H1 (cell line): ENCODE measurements around the gene TRIM29. TPM values are rescaled to one million over a fixed set of nuclear protein-coding genes. Genes with fewer than 3 reads are reported as not detected.

Experiments
- CTCF ChIA-PET: fragments of 300-600 bp; sonication (Branson Sonifier 250); formaldehyde crosslinking; loops from one replicate; lab custom pipeline; 2021; ENCODE audit not compliant: partially characterized antibody; lab: Charles Lee
- POLR2A ChIA-PET: fragments of 300-600 bp; sonication (Branson Sonifier 250); formaldehyde crosslinking; loops from one replicate; lab custom pipeline; 2021; ENCODE audit warnings: inconsistent platforms; ENCODE audit not compliant: partially characterized antibody; lab: Charles Lee
- DNase-seq, 2 experiments: peaks; one replicate each; pipeline versions ENCODE4 v3.0.0 to v3.0.0-alpha.2; 2010 to 2022; ENCODE audit warnings: low spot score in 2 of 2, low read depth in 1 of 2, mixed read lengths in 1 of 2
- FAIRE-seq: peaks from 2 replicates; lab custom pipeline; 2011; peaks lifted over from hg19 to GRCh38; lab: Jason Lieb, UNC
- H2AFZ ChIP-seq: 2 replicates; pipeline ENCODE4 v1.8.1; 2012; ENCODE audit warnings: low read length, inconsistent platforms
- H2AK5ac ChIP-seq: 2 replicates; pipeline ENCODE4 v1.6.1; 2013; ENCODE audit warnings: low read depth, low read length
- H2BK120ac ChIP-seq: replicated peaks from 2 replicates; pipeline ENCODE3; 2013; ENCODE audit warnings: low read depth, low read length, inconsistent platforms
- H2BK12ac ChIP-seq: 2 replicates; pipeline ENCODE4 v1.6.1; 2013; ENCODE audit warnings: low read depth, low read length
- H2BK15ac ChIP-seq: 2 replicates; pipeline ENCODE4 v1.6.1; 2013; ENCODE audit warnings: low read length
- H2BK20ac ChIP-seq: 2 replicates; pipeline ENCODE4 v1.6.1; 2013; ENCODE audit warnings: low read length
- H2BK5ac ChIP-seq: 2 replicates; pipeline ENCODE4 v1.6.1; 2013; ENCODE audit warnings: low read depth, low read length
- H3K14ac ChIP-seq: 2 replicates; pipeline ENCODE4 v1.6.1; 2013; ENCODE audit warnings: inconsistent platforms; ENCODE audit not compliant: insufficient read length
- H3K18ac ChIP-seq: 2 replicates; pipeline ENCODE4 v1.6.1; 2013; ENCODE audit warnings: low read length; ENCODE audit errors: extremely low read depth
- H3K23ac ChIP-seq: 2 replicates; pipeline ENCODE4 v1.6.1; 2013; ENCODE audit warnings: inconsistent platforms; ENCODE audit not compliant: insufficient read length
- H3K23me2 ChIP-seq: 2 replicates; pipeline ENCODE4 v1.6.1; 2013; ENCODE audit warnings: low read depth, low read length
- H3K27ac ChIP-seq: 2 replicates; pipeline ENCODE4 v1.6.1; 2011; ENCODE audit warnings: low read depth, low read length, inconsistent platforms
- H3K27me3 ChIP-seq, 4 experiments: replicated peaks in 1 of 4; 1 replicate in 1 of 4; 2 replicates in 3 of 4; pipeline versions ENCODE4 v1.6.1 to v1.8.1; 2011 to 2013; ENCODE audit warnings: low read length in 3 of 4, mild to moderate bottlenecking in 3 of 4, inconsistent platforms in 2 of 4, mixed read lengths in 2 of 4, moderate library complexity in 1 of 4; ENCODE audit not compliant: control insufficient read depth in 3 of 4, insufficient read depth in 3 of 4; ENCODE audit errors: extremely low read depth in 1 of 4
- H3K36me3 ChIP-seq, 4 experiments: 2 replicates each; pipeline versions ENCODE4 v1.6.1 to v1.8.1; 2011 to 2013; ENCODE audit warnings: mild to moderate bottlenecking in 4 of 4, low read length in 3 of 4, moderate library complexity in 2 of 4, control low read depth in 1 of 4, inconsistent platforms in 1 of 4; ENCODE audit not compliant: insufficient read depth in 4 of 4, control insufficient read depth in 2 of 4
- H3K4ac ChIP-seq: replicated peaks from 2 replicates; pipeline ENCODE3; 2013; ENCODE audit warnings: low read length, low read depth, mixed read lengths, inconsistent platforms; ENCODE audit not compliant: insufficient read length
- H3K4me1 ChIP-seq, 4 experiments: replicated peaks in 1 of 4; 1 replicate in 1 of 4; 2 replicates in 3 of 4; pipeline versions ENCODE4 v1.6.1 to v1.8.1; 2011 to 2013; ENCODE audit warnings: low read length in 3 of 4, inconsistent platforms in 2 of 4, mixed read lengths in 1 of 4; ENCODE audit not compliant: insufficient read depth in 4 of 4, control insufficient read depth in 3 of 4
- H3K4me2 ChIP-seq, 2 experiments: 2 replicates each; pipeline versions ENCODE4 v1.6.1 to v1.8.1; 2011 to 2013; ENCODE audit warnings: low read depth in 2 of 2, low read length in 2 of 2, control low read depth in 1 of 2, inconsistent platforms in 1 of 2, mild to moderate bottlenecking in 1 of 2; ENCODE audit not compliant: insufficient read depth in 1 of 2
- H3K4me3 ChIP-seq, 4 experiments: fragments of 200-600, 300-600 bp in 1 of 4; sonication (generic), shearing (Covaris generic), sonication (Bioruptor Twin) in 1 of 4; 2 replicates each; pipeline versions ENCODE4 v1.5.1 to v1.8.1; 2011 to 2016; ENCODE audit warnings: low read length in 4 of 4, low read depth in 3 of 4, control low read depth in 2 of 4, inconsistent platforms in 2 of 4, mild to moderate bottlenecking in 2 of 4, mixed read lengths in 1 of 4, moderate library complexity in 1 of 4; ENCODE audit not compliant: insufficient read depth in 2 of 4; ENCODE audit errors: extremely low read depth in 1 of 4
- H3K56ac ChIP-seq: replicated peaks from 2 replicates; pipeline ENCODE3; 2013; ENCODE audit warnings: low read depth, mild to moderate bottlenecking, mixed read lengths, low read length, inconsistent platforms; ENCODE audit not compliant: insufficient read length
- H3K79me1 ChIP-seq: 2 replicates; pipeline ENCODE4 v1.6.1; 2013; ENCODE audit warnings: low read depth, low read length, control low read depth
- H3K79me2 ChIP-seq, 2 experiments: 2 replicates each; pipeline versions ENCODE4 v1.6.1 to v1.8.1; 2012 to 2013; ENCODE audit warnings: low read length in 2 of 2, mild to moderate bottlenecking in 2 of 2, inconsistent platforms in 1 of 2; ENCODE audit not compliant: insufficient read depth in 2 of 2, control insufficient read depth in 1 of 2
- H3K9ac ChIP-seq, 4 experiments: replicated peaks in 1 of 4; 1 replicate in 1 of 4; 2 replicates in 3 of 4; pipeline versions ENCODE4 v1.6.1 to v1.8.1; 2011 to 2013; ENCODE audit warnings: low read depth in 3 of 4, low read length in 3 of 4, control low read depth in 2 of 4, mild to moderate bottlenecking in 2 of 4, moderate library complexity in 2 of 4, inconsistent platforms in 1 of 4; ENCODE audit errors: extremely low read depth in 1 of 4
- H3K9me3 ChIP-seq, 2 experiments: 2 replicates each; pipeline versions ENCODE4 v1.6.1 to v1.8.1; 2012 to 2013; ENCODE audit warnings: mild to moderate bottlenecking in 2 of 2, moderate library complexity in 2 of 2, control low read depth in 1 of 2, inconsistent platforms in 1 of 2, low read depth in 1 of 2, low read length in 1 of 2, mixed read lengths in 1 of 2; ENCODE audit not compliant: insufficient read depth in 2 of 2
- H4K20me1 ChIP-seq, 2 experiments: replicated peaks in 1 of 2; 2 replicates each; pipeline versions ENCODE3 to v1.8.1; 2011 to 2013; ENCODE audit warnings: inconsistent platforms in 2 of 2, low read length in 2 of 2, mild to moderate bottlenecking in 1 of 2; ENCODE audit not compliant: insufficient read depth in 2 of 2, control insufficient read depth in 1 of 2
- H4K5ac ChIP-seq: 2 replicates; pipeline ENCODE4 v1.6.1; 2013; ENCODE audit warnings: low read length, low read depth, mixed read lengths, inconsistent platforms; ENCODE audit not compliant: insufficient read length
- H4K8ac ChIP-seq: 2 replicates; pipeline ENCODE4 v1.8.0; 2013; ENCODE audit warnings: mild to moderate bottlenecking, moderate library complexity, low read length, inconsistent platforms; ENCODE audit not compliant: insufficient read depth; ENCODE audit errors: extremely low read depth
- H4K91ac ChIP-seq: replicated peaks from 2 replicates; pipeline ENCODE3; 2013; ENCODE audit warnings: low read length, mixed read lengths, inconsistent platforms; ENCODE audit not compliant: insufficient read length
- BACH1 ChIP-seq: IDR thresholded peaks from 2 replicates; pipeline ENCODE4 v1.6.1; 2012; ENCODE audit warnings: low read length, improper control_type of control experiment
- RBBP5 ChIP-seq: IDR thresholded peaks from 2 replicates; pipeline ENCODE4 v1.7.1; 2012; ENCODE audit warnings: low read depth, mild to moderate bottlenecking, inconsistent platforms, low read length, moderate library complexity, borderline replicate concordance
- TAF7 ChIP-seq: optimal IDR thresholded peaks from 2 replicates; pipeline ENCODE3; 2011; ENCODE audit warnings: low read depth, mild to moderate bottlenecking, inconsistent platforms, low read length, moderate library complexity, borderline replicate concordance
- WGBS, 2 experiments: shearing (Covaris generic) in 1 of 2; methylation state at CpG; one replicate each; pipeline versions ENCODE4 v1.1.6 to v1.1.7; 2013 to 2015; ENCODE audit warnings: low lambda C conversion rate in 2 of 2, mixed read lengths in 2 of 2, inconsistent platforms in 1 of 2, low coverage in 1 of 2, missing lambda C conversion rate in 1 of 2; ENCODE audit not compliant: insufficient replicate concordance in 2 of 2, insufficient coverage in 1 of 2, insufficient read length in 1 of 2; ENCODE audit errors: extremely low coverage in 1 of 2, missing lambda C conversion rate in 1 of 2; 5-methylcytosine and 5-hydroxymethylcytosine counted together
- polyA plus RNA-seq, 7 experiments: library from polyadenylated mRNA; depleted of rRNA in 3 of 7; stranded (reverse) in 5 of 7; unstranded in 2 of 7; fragments of >200 nt in 5 of 7; fragments of 200-250 nt in 2 of 7; gene quantifications; 1 replicate in 5 of 7; 2 replicates in 1 of 7; 4 replicates in 1 of 7; pipeline versions ENCODE4 v1.2.1 to v1.2.3, GENCODE V29; 2011 to 2013; ENCODE audit warnings: missing spikeins in 2 of 7, mixed read lengths in 2 of 7
- total RNA-seq: library from RNA; stranded (reverse); fragmentation: NEBNext Ultra II Directional; extraction: Animal tissue kit (Norgen Biotek cat#: 25700); gene quantifications from 2 replicates; pipeline ENCODE4 v1.2.1, GENCODE V29; 2021
- TF ChIP-seq, protein P1 (sequence below): IDR thresholded peaks from 2 replicates; pipeline ENCODE4 v1.6.1; 2011; ENCODE audit warnings: low read length, improper control_type of control experiment

TRIM29 gene
- total and polyA plus RNA-seq, 2 of the 8 experiments (the other 6 are each of a cell fraction or from before 2014, with no cell fraction given) = 0.17 to 0.43 TPM

DNA sequence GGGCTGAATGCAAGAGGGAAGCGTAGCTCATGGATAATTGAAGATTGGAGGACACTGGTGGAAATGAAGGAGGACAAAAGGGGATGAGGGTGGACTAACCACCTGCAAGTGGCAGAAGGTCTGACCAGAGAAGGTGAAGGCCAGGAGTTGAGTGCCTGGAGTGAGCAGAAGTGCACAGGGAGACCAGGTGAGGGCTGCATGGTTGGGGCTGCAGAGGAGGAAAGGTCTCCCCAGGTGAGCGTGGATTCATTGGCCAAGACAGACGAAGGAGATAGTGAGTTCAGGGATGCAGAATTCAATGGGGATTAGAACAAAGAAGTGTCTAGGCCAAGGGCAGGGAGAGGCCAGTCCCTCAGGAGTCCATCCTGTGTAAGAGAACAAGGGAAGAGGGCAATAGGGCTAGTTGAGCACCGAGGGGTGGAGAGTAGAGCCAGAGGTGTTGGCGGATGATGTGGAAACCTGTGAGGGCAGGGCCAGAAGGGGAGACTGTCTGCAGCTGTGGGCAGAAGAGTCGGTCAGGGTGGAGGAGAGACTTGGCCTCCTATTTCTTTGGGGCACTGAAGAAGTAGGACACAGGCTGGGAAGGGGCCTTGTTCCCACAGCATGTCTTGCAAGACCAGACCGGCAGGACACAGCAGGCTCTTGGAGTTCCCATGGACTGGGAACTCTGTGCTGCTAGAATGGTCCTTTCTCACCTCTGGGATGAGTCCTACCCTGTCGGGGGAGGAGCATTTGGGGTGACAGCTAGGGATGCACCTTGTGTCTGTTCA, 6.7 kb downstream of the TRIM29 start:
- ChIA-PET POLR2A (no interaction called here), CTCF (interaction anchor here (1.1 to 2.7 kb wide), 4 partner anchors 11 to 99 kb away, joined by 3 to 9 read pairs (median 4); no protein-coding TSS in a partner anchor)
- H2BK120ac ChIP-seq = no peak overlapping the region
- no peak overlapping the region for H2BK20ac ChIP-seq
- H4K5ac ChIP-seq = no peak overlapping the region
- no peak for FAIRE-seq
- no peaks in the 10 kb centered on the region for H3K23me2 ChIP-seq
- H4K91ac ChIP-seq = no peak overlapping the region
- H2BK5ac ChIP-seq = no peak overlapping the region; the same call in 1 of the 2 replicates
- no peak overlapping the region for H3K23ac ChIP-seq
- H2BK12ac ChIP-seq = no peak overlapping the region
- no peak overlapping the region for H2AK5ac ChIP-seq
- no peaks in the 10 kb centered on the region for H3K4me1 ChIP-seq
- no peak overlapping the region for H2AFZ ChIP-seq
- peak in 1 of 2 experiments; percentile 32 for DNase-seq
- WGBS, 2 experiments = 91% methylated on average over 8 of the region's 8 CpGs; no CpG with 5 or more reads in 1 of the 2 experiments
- no peak overlapping the region for H2BK15ac ChIP-seq
- H3K36me3 ChIP-seq = no peaks in the 10 kb centered on the region
- no peak overlapping the region for H3K18ac ChIP-seq
- no peaks in the 10 kb centered on the region for H3K79me2 ChIP-seq
- no peaks in the 10 kb centered on the region for H3K79me1 ChIP-seq
- H3K56ac ChIP-seq = no peak overlapping the region
- peaks cover 0 to 3% (median 1%) of the 10 kb centered on the region in 4 experiments; a peak in 3 of 7 replicates for H3K27me3 ChIP-seq
- no peak overlapping the region for H3K4me3 ChIP-seq
- no peak overlapping the region for H3K4ac ChIP-seq
- no peaks in the 10 kb centered on the region for H3K9me3 ChIP-seq
- peaks cover 0 to 1% of the 10 kb centered on the region in 2 experiments for H4K20me1 ChIP-seq
- H3K4me2 ChIP-seq = no peak overlapping the region
- no peak overlapping the region for H4K8ac ChIP-seq
- H3K9ac ChIP-seq = no peak overlapping the region
- H3K27ac ChIP-seq = no peak overlapping the region
- no peak overlapping the region for H3K14ac ChIP-seq
- no peak for TF ChIP-seq TAF7
- TF ChIP-seq RBBP5 = no peak
- TF ChIP-seq, protein P1, sequence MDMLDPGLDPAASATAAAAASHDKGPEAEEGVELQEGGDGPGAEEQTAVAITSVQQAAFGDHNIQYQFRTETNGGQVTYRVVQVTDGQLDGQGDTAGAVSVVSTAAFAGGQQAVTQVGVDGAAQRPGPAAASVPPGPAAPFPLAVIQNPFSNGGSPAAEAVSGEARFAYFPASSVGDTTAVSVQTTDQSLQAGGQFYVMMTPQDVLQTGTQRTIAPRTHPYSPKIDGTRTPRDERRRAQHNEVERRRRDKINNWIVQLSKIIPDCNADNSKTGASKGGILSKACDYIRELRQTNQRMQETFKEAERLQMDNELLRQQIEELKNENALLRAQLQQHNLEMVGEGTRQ = no peak
- TF ChIP-seq BACH1 = no peak
